Measurements from ENCODE around the gene MGMT.

Gene MGMT

DNA sequence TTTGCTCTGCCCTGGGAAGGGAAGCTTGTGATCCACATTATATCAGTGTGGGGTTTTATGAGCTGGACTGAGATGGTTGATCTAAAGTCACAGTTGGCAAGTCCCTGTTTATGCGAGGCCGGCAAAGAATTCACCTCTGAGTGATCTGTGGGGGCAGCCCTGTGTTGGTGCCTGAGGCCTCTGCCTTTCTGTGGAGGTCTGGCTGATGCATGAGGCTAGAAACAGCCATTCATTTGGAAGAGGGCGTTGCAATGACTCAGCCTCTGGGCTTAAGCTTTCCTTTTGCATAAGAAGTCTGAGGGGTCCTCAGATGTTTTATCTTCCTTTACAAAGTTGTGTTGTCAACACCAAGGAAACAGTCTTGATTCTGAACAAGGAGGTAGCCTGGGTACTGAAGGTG lies 126.9 kb downstream of the MGMT start:
- no peak for DNase-seq (ENCODE audit: low spot score)

DNA sequence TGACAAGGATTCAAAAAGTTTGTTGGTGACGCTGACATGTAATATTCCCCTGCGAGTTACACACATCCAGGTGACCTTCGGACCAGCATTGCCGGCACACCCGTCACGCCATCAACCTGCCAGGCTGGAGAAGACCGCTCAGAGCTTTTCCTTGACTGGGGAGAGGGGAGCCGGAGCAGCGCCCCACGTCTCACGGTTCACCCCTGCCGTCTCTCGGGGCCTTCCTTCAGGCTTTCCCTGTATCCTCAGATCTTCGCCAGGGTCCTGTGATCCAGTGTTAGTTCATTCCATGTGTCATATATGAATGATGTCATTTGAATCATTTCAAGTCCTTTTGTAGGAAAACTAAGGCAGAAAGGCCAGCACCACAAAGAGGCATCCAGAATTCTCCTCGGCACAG lies 127.8 kb downstream of the MGMT start:
- DNase-seq (ENCODE audit: low spot score), result no peak

DNA sequence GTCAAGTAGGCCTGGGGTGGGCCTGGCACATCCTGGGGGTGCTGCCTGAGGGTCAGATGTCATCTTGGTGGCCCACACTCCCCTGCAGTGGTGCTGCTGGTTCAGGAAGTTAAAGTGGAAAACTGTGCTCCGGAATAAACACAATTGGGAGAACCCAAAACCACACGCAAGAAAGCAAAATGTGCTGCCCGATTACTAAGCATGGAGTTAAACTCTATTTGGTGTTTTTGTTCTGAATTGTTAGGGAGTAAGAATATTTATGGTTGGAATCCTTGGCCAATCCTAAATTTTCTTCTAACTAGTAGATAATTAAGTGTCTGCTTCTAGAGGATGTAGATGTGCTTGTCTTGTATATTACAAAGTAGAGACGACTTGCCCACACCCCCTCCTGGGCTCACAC lies 131.4 kb downstream of the MGMT start:
- no peak for DNase-seq (ENCODE audit: low spot score)

DNA sequence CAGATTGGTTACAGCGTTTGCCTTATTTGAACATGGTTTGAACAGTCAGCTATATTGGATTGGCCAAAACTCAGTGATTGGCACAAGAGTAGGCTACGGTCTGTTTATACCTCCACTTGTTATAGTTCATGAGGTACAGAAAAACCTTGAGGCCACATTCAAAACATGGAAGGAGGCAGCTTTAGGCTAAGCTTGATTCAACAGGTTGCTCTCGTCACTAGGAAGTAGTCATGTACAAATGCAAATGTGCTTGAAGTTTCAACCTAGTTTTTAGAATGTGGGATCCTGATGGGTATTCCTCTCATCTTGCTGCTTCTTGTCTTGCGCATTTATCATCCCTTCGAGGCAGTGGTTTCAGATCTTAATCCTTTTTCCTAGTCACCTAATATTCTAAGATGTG lies 132.1 kb downstream of the MGMT start:
- DNase-seq (ENCODE audit: low spot score), result no peak

DNA sequence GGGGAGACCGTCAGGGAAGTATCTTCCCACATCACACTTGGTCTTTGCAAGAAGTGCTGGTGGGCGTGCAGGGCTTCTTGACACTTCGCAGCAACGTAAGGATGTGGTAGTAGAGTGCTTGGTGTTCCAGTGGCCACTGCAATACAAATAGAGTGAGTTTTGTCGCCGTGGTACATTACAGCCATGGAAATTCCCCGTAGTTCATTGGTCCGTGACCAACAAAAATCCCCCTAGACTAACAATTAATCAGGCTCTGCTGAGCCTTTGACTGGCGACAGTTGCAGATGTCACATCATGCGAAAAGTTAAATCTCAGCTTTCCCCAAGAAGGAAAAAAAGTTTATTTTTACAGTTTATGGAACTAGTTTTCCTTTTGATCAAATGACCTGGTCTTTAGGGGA lies 134.7 kb downstream of the MGMT start:
- no peak for DNase-seq (ENCODE audit: low spot score)

DNA sequence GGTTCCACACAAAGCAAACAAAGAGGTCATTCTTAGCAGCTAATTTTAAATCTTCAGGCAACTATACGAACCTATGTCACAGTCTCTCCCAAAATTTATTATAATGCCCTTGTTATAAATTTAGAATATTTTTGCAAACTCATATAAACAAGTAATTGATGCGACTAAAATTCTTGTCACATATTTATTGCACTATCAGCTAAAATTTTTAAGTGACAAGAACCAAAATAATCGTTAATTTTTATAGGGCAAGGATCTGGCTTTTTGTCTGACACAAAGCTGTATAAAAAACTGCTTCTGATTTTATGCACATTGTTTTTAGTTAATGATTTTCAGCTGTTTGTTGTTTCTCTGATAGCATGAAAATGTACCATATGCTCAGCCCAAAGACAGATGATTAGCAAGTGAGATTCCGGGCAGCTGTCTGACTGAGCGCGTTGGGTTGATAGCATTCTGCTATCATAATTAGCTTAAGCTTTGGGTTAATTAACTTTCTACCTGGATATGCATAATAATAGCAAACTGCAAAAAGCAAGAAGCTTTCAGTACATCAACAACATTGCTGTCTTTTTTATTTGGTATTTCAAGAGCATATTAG lies 136.0 kb downstream of the MGMT start:
- no peak for DNase-seq (ENCODE audit: low spot score)

DNA sequence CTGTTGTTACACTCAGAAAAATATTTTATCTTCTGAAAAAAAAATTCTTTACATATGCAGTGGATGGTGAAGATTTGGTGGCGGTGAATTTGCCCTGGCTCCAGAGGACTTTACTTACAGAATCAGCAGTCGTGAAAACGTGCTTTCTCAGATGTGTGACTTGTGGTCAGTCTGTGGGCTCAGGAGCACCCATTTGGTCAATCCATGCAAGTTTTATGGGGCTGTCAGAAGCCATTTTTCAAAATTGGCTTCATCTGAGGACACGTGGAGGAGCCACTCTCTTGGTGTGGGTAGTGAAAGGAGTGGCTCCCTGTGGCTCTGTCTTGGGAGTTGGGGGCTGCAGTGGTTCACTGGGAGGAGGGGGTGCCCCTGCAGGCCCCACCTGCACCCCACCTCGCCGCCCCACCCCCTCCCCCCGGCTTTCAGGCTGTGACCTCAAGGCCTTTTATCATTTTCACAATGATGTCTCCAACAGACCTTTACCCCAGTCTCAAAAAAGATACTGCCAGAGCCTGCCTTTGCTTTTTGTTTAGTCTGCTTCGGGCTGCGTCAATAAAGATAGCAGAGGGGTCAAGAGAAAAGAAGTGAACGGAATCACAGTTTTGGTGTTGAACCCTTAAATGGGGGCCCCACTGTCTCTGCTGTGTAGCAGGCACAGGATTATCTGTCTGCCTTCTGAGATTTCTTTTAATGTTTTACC lies 137.4 kb downstream of the MGMT start:
- DNase-seq (ENCODE audit: low spot score), result no peak

DNA sequence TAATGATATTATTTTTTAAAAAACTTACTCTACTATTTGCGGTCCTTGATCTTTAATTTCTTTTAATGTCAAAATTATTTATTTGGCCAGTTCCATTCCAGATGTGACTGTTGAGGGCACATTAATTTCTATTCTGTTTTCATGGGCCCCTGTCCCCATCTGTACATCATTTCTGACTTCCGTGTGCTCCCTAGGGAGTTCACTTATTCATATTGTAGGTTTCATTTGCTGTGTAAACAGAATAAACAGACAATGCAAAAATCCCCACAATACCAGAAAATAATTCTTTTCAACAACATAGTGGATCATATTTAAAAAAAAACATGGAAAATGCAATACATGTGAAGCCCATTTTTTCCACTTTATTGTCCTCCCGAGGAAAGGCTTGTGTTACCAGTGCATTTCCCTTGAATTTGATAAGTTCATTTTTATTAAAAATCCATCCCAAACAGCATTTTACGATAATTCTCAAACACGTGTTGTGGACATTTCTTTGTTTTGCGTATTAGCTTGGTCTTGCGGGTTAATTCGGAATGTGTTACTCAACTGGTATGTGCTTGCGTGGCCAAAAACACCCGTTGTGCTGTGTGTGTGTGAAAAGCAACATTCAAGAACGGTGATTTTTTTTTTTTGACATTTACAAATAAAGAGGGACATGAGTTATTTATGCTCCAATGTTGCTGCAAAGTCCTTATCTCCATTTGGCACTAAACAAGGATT lies 138.4 kb downstream of the MGMT start:
- no peak for DNase-seq (ENCODE audit: low spot score)

DNA sequence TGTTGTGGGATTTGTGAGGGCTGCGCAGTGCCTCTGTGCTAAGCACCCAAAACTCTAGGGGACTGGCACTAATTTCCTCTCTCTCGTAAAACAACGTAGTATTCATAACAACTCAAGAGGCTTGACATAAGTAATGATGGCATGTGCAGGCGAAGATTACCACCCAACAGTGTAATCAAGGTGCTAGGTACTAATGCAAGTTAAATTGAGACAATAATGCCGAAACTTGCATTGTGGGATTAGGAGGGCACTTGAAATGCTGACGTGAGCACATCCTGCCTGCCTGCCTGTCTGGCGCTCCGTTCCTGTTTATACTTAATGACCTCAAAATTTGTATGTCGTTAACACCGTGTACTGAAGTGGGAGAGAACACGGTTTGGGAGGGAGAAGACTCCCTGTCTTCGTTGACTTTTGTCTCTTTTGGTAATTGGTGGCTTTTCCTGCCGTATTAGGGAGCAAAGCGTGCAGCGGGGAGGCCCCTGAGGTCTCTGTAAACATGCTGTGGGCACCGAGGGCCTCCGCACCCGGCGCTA lies 139.0 kb downstream of the MGMT start:
- no peak for DNase-seq (ENCODE audit: low spot score)

DNA sequence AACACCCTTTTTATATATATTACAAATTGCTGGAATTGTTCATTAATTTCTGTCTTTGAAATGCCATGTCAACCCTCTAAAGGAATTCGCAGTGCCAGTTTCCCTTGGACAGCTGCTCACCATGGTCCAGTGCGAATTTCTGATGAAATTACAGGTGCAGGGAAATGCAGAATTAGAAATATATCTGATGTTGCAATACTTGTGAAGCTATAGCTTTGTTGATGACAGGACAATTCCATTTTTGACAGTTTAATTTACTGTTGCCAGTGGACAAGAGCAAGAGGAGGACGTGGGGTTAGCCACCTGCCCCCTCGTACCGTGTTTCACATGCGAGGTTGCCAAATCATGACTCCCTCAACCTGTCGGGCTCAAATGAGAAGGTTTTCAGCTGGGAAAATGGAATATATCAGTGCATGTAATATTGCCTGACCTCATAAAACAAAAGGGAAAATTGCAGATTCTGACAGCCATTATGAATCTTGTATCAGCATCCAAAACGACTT lies 140.6 kb downstream of the MGMT start:
- DNase-seq (ENCODE audit: low spot score), result no peak

DNA sequence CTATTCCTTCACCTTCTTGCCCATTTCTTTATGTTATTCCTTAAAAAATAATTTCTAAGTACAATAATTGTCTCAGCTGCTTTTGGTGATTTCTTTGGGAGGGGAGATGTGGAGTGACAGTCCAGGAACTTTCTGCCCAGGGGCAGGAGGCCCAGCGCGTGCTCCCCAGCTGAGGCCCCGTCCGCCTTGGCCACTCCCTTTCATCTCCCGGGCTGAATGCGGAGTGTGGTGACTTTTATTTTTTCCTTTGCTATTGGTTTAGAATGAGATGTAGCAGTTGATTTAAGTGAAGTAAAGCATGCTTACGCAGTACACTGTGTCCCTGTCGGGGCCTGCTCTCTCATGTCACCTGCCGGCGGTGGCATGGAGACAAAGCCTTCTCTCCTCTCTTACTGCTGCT lies 141.6 kb downstream of the MGMT start:
- no peak for DNase-seq (ENCODE audit: low spot score)

DNA sequence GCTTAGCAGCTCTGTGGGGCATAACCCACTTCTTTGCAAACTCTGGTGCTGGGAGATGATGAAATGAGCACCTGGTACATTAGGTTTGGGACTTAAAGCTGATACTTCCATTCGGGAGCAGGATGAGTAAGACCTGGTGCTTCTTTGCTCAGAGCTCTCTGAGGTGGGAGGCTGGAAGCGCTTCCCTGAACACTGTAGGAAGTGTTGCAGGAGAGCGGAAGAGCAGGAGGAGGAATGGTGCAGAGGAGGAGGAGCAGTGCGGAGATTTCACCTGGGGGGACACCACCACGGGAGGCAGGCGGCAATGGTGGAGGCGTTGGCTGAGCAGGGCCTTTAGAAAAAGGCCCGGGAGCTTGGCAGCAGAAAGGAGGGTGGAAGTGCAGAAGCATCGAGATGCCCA lies 142.5 kb downstream of the MGMT start:
- no peak for DNase-seq (ENCODE audit: low spot score)

DNA sequence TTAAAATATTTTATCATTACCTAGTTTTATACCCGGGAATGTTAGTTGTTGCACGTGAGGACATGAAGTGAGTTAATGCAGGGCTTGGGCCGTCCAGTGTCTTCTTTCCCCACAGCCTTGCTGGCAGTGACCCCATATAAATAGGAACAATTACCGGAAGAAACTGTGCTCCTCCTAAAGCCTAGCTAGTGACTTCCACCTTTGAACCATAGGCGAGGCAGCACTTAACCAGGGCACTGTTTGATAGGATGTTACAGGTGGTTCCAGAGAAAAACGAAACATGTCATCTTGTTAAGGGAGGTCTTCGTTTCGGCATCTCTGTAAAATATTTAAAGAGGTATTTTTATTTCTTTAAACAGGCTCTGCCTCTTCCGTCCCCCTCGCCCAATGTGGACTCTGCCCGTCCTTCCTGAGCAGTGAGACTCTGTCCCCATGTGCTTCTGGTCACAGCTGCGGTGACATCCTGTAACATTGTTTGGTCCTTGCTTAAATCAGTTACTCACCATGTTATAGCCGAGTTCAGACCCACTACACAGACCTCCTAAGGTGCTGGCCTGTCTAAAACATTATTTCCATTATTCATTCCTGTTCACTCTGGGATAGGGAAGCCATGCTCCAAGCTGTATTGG lies 145.6 kb downstream of the MGMT start:
- no peak for DNase-seq (ENCODE audit: low spot score)

DNA sequence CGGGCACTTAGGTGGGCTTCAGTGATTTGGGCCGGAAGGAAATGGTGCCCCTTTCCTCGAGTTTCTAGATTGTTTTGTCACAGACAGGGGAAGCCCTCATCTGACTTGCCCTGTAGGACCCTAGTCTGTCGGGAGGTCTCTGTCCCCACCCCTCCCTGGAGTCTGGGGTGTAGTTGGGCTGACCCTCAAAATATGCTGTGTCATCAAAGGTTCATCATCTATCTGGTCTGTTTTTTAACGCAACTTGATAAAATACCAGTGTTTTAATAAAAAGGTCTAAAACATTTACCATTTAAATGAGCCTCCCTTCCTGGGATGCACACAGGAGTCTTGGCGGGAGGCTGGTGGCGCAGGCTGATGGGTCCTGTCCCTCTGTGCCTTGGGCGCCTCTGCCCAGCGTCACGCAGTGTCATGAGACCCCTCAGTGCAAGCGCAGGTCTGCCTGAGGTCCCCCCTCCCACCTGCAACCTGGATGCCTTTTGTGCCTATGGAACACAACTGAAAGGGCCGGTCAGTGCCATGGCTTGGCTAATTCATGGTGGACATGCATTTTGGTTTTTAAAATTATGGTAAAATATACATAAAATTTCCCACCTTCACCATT lies 146.4 kb downstream of the MGMT start:
- no peak for DNase-seq (ENCODE audit: low spot score)

DNA sequence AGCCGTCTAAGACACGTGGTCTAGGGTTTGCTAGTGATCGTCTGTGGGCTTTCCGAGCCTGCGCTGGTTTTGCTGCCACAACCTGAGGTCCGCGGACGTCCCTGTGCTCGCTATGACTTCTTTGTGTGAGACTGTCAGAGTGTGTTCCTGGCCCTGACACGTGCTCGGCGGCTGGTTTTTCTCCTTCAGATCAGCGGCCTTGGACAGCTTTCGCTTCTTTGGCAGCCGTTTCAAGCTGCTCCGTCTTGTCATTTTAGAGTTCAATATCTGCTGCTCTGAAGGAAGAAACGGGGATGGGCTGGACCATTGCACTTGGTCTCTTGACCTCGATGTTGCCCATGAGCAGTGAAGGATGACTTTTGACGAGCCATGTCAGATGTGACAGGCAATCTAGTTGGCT lies 147.3 kb downstream of the MGMT start:
- no peak for DNase-seq (ENCODE audit: low spot score)

DNA sequence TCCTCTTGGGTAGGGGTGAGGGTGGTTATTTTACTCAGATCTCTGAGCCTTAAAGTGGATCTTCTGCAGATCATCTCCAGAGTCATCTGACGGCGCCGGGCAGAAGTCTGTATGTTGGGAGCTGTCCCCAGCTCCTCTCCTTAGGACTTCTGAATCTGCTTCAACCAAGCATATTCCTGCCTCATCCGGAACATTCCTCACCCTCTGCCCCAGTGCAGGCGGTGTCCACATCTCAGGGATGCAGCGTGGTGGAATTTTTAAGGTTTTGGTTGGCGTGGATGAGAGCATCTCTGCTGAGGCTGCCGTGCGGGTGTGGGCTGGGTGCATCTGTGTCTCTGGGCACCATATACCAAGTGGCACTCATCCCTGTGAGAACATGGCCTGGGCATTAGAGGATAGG lies 148.3 kb downstream of the MGMT start:
- DNase-seq (ENCODE audit: low spot score), result no peak

DNA sequence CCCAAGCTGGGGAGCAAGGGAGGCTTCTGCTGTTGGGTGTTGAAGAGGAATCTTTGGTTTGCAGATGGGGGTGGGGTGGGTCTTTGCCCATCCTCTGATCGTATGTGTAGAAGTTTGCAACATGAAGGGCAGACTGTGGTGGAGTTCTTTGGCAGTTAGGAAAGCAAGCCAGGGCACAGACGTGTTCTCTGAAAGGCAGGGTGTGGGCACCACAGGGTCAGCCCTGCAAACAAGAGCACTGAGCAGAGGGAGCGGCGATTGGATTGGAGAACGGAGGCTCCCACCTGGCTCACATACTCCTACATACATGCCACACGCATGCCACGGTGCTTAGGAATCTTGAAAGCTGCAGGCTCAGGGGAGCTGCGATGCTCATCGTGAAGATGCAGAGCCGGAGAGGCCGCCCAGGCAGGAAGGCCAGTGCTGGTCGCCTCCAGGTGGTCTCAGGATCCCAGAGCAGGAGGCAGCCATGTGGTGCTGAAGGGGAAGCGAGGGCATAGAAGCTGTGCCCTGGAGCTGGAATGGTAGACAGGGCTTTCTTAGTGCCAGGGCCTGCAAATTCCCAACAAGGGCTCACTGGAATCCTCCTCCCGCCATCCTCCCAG lies 149.0 kb downstream of the MGMT start:
- DNase-seq (ENCODE audit: low spot score), result no peak

DNA sequence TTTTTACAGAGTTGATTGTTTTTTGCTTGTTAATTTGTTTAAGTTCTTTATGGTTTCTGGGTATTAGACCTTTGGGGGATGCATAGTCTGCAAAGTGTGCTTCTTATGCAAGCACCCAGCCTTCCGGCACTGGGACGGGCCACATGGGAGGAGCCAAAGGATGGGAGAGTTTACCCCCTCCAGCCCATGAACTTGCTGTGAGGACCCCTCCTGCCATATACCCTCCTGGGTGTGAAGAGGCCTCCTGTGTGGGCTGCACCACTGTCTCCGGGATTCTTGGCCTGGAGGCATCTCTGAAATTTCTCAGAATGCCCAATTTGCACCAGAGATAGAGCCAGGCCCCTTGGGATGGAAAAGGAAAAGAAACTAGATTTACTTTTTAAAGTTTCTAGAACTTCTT lies 150.7 kb downstream of the MGMT start:
- DNase-seq (ENCODE audit: low spot score), result no peak

DNA sequence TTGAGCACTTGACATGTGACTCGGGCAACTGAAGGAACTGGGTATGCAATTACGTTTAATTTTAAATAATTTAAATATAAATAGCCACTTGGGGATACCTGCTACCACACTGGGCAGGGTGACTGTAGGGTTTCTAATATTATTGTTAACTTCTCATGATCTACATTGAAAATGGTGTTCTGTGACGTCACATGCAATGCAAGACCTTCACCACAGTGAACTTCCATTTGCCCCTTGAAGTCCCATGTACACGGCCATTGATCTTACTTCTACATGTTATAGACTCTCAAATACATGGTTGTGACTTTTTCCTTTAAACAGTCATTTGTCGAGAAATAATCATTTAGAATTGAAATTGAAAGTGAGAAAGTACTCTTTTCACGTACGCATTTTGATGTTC lies 154.0 kb downstream of the MGMT start:
- no peak for DNase-seq (ENCODE audit: low spot score)

DNA sequence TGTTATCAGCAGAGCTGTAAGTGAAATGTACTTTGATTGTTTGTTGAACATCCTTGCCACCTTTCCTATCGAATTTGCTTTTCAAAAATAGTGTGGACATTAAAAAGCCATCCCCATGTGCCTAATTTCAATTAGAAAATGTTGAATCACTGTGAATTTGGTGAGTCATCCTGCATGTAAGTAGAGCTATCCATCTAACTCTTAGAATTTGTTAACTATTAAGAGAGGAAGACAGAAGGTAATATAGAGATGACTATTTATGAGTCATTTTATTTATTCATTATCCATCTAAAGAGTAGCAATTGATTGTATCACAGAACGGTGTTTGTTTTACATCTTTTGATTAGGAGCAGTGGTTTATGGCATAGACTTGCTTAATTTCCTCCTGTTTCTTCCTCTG lies 154.7 kb downstream of the MGMT start:
- DNase-seq (ENCODE audit: low spot score), result no peak

DNA sequence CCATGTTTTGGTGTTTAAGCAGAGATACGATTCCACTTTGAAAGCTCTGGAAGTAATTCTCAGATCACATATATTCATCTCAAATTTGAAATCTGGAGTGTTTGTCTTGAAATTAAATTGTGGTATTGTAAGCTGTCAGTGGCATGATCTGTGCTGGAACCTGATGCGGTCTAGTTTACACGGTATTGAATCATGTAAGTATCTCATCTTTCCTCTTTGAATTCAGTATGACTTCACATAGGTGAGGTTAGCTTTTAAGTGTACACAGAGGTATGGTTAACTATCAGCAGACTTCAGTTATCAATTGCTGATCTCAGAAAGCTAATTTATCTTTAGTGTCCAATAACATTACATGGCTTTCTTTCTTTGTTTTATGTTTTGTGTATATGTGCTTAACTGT lies 155.2 kb downstream of the MGMT start:
- no peak for DNase-seq (ENCODE audit: low spot score)

DNA sequence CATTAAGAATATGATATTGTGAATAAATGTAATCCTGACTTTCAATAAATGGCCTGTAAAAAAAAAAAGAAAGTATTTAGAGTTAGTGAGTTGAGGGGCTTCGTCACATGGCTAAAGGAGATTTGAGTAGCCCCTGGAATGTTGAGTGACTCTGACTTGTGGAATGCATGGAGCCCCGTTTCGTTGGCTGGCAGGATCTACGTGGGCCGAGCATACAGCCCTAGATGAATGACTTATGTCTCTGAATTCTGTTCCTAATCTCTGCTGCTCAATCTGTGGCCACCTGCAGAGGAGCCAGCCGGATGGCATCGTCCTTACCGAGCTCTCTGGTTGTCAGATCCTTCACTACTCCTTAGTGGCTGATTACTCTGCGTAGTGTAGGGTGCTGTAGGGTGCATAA lies 155.7 kb downstream of the MGMT start:
- DNase-seq (ENCODE audit: low spot score), result no peak
